OCI-M2 (cell line): Measurements from ENCODE around the gene PCID2.

Source experiments
- DNase-seq: peaks from one replicate; lab custom pipeline; 2025; ENCODE audit not compliant: unreplicated experiment; lab: John Stamatoyannopoulos, UW

Gene PCID2

DNA sequence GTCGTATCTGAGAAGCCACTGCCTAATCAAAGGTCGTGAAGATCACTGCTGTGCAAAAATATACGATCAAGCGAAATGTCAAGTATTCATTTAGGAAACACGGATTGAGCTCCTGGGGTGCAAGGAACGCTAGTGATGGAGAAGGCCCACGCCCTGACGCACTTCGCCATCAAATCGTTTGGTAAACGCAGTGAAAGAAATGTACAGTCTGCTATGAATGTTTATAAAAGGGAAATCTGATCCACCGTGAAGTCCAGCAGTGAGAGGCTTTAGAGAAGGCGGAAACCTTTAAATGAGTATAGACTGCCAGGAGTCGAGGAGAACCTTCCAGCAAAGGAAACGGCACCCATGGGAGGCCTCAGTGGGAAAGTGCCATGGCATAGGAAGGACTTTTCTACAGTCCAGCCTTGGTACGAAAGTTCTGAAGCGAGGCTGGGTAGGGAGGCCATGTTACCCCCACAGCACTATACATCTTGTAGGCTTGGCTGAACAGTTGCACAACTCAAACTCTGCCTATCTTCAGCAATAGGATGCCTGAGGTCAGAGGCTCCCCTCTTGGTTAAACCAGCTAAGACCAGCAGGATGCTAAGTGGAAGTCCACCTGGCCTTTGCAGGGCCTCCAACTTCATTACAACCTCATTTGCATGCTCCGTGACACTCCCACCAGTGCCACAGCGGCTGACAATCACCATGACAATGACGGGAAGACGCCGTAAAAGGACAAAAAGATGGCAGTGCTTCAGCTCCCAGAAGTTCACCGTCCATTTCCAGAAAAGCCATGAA is 20.4 kb downstream of the PCID2 start:
- no peak for DNase-seq

DNA sequence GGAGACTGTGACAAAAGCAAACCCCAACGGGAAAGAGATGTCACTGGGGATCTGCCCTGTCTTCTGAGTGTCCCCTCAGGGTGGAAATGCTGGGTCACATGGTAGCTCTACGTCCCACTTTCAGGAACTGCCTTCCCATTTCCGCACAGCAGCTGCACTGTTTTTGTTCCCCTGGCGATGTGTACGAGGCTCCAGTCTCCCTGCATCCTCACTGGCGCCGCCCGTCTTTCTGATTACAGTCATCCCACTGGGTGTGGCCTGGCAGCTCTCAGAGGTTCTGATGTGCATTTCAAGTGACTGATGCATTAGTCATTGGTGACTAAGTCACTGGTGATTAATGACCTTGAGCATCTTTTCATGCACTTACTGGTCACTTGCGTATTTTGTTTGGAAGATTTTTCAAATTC is 21.2 kb downstream of the PCID2 start:
- no peak for DNase-seq

DNA sequence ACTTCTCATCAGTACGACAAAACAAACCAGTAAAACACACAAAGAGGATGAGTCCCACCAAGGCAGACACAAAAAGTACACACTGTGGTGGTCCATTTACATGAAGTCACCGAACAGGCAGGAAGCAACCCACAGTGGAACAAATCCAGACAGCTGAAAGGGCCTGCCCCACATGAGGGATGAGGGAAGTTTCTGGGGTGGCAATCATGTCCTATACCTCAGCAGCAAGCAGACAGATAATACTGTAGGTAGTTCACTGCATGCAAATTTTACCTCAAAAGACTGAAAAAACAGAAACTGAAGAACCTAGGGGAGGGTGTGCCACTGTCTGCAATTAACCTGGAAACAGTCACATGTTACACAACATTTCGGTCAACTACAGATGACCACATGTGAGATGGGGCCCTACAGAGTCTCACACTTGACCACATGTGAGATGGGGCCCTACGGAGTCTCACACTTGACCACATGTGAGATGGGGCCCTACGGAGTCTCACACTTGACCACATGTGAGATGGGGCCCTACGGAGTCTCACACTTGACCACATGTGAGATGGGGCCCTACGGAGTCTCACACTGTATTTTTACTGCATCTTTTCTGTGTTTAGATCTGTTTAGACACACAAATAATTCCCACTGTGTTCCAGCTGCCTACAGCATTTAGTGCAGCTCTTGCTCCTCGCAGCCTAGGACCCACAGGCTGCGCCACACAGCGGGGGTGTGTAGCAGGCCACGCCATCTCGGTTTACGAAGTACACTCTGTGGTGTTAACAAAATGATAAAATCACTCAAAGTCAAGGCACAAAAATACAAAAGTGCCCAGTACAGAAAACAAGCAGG is 22.2 kb downstream of the PCID2 start:
- DNase-seq = no peak

GRCh38 chr13:113184568-113185440 is 23.7 kb downstream of the PCID2 start:
- DNase-seq = no peak

DNA sequence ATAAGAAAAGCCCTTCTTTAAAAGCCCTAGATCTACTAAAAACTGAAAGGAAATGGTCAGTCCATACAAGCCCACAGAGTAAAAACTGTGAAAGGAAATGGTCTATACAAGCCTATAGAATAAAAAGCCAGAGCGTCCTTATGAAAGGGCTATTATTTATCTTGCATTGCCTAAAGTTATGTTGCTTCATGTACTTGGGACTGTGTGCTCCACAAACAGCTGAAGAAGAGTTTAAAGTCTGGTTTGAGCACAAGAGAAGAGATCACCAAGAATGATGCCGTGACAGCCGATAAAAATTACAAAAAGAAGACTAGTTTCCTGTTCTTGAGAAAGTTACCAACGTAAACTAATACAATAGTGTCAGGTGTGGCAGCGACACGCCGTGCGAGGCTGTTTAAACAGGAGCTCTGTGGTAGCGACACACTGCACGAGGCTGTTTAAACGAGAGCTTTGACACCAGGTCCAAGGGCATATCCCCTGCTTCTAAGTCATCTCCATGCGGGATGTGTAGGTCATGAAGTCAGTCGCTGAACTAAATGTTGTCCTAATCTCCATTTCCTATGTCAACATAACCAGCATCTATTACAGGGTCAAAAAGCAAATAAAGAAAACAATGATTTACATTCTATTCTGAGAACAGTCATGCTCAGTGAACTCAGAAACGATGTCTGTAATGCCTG is 24.9 kb downstream of the PCID2 start:
- DNase-seq = no peak

- DNase-seq = no peak
Observed at GRCh38 chr13:113182046-113182445, 26.4 kb downstream of the PCID2 start.

GRCh38 chr13:113179374-113180230 is 28.9 kb downstream of the PCID2 start:
- no peak for DNase-seq

DNA sequence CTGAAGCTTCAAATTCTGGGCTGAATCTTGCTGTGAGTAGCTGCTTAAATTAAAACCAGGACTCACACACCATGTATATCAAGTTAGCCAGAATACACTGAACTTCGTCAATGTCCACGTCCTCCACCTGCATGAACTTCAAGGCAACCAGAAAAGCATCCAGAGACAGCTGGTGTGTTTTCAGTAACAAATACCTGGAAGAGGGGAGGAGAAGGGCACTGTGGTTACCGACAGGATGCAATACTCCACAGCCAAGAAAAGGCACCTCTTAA is 29.6 kb downstream of the PCID2 start:
- no peak for DNase-seq

GRCh38 chr13:113178070-113178895 is 30.2 kb downstream of the PCID2 start:
- DNase-seq = no peak

DNA sequence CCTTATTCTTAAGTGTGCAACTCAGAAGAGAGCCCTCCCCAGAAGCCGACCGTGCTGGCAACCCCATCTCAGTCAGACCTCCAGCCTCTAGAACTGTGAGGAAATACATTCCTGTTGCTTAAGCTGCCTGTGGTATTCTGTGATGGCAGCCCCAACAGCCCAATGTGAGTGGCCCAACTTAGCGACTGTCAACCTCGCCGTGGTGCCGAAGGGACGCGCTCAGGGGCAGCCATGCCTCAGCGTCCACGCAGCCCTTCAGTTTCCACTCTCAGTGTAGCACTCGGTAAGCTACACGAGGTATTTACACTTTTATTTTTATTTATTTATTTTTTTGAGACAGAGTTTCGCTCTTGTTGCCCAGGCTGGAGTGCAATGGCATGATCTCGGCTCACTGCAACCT is 31.6 kb downstream of the PCID2 start:
- DNase-seq = no peak

GRCh38 chr13:113176280-113176679 is 32.2 kb downstream of the PCID2 start:
- no peak for DNase-seq

DNA sequence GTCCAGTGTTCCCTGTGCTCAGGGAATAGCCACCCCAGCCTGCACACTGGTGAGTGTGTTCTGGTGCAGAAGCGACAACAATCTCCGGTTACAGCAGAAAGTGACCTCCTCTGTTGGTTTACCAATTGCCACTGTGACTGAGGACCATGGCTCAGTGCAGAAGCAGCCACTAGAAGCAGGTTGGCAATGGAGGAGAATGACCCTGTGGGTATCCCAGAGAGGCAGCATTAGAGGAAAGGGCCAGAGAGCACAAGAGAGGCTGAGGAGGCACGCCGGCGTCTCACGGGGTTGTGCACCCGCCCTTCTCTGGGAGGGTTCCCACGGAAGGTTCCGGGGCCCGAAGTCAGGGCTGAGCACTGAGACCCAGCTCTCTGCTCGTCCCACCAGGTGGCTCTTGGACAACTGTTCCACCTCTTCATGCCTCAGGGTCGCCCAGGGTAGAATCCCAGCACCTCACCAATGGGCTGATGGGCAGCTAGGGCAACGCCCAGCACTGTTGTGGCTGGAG is 36.0 kb downstream of the PCID2 start:
- DNase-seq = no peak

GRCh38 chr13:113171250-113172125 is 37.0 kb downstream of the PCID2 start:
- DNase-seq = no peak

DNA sequence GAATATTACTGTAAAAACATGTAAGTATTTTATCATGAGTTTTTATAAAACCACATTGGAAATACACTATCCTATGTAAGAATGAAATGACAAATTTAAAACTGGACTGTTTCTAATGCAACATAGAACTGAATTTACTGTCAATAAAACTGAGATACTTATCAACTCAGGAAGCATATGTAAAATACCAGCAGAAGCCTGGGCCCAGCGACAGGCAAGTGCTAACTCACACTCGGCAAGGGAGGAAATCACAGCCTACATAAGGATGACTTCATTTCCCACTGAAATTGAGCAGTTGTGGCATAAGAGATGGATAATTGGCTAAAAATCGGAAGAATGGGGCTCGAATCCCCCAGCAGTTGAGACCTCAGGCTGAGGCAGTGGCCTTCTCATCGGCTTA is 38.0 kb downstream of the PCID2 start:
- no peak for DNase-seq

- DNase-seq = no peak
Observed at GRCh38 chr13:113169277-113170272, 38.9 kb downstream of the PCID2 start.

DNA sequence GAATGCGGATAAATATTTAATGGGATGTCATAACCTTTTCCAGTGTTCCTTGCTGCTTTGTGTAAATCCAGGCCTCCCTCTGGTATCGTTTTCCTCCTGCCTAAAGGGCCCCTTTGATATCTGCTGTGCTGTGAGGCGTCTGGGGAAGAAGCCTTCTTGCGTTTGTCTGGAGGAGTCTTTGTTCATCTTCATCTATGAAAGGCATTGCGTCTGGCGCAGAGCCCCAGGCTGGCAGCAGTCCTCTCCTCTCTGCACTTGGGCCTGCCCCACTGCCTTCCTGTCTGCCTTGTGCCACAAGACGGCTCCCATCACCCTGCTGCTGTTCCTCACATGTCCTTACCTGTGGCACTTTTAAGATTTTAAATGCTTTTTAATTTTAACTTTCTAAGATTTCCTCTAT is 40.3 kb downstream of the PCID2 start:
- no peak for DNase-seq

DNA sequence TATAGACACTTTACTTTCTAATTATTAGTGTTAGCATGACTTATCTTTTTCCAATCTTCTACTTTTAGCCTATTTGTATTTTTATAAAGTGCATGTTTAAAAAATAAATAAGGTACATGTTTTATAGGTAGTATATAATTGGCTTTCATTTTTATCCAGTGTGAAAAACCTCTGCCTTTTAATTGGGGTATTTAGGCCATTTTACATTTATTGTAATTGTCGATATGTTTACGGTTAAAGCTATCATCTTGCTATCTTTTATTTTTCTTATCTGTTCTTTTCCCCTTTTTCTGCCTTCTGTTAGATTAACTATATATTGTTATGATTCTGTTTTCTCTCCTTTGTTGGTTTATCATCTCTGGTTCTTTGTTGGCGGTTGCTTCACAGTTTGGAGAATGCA is 40.9 kb downstream of the PCID2 start:
- DNase-seq = no peak
